Measurements from ENCODE around the gene NR5A2.

Gene NR5A2

DNA sequence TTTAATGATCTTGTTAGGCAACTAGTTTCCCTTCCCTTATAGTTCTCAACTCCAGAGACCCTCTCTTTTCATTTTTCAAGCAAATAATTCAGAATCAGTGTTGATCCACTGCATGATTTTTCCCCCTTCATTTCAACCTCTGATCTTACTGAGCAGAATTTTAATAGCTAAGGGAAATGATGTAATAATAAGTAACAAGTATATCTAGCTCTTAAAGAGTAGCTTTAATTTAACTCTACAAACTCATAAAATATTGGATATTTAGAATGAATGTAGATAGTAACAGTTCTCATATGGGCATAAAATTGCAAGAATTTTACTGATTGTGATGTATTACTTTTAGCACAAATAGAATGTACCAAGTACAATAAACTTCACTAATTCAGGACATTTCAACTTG lies 130.2 kb downstream of the NR5A2 start:
- H3K27ac ChIP-seq, result no peak overlapping the region
- intact Hi-C loops (cut with DNase I; ENCODE audit: low total_unique reads), result no loop called here
- H3K4me3 ChIP-seq, result no peak overlapping the region
- no peaks in the 10 kb centered on the region for H3K4me1 ChIP-seq
- no peaks in the 10 kb centered on the region for H3K36me3 ChIP-seq
- TF ChIP-seq, protein P1, sequence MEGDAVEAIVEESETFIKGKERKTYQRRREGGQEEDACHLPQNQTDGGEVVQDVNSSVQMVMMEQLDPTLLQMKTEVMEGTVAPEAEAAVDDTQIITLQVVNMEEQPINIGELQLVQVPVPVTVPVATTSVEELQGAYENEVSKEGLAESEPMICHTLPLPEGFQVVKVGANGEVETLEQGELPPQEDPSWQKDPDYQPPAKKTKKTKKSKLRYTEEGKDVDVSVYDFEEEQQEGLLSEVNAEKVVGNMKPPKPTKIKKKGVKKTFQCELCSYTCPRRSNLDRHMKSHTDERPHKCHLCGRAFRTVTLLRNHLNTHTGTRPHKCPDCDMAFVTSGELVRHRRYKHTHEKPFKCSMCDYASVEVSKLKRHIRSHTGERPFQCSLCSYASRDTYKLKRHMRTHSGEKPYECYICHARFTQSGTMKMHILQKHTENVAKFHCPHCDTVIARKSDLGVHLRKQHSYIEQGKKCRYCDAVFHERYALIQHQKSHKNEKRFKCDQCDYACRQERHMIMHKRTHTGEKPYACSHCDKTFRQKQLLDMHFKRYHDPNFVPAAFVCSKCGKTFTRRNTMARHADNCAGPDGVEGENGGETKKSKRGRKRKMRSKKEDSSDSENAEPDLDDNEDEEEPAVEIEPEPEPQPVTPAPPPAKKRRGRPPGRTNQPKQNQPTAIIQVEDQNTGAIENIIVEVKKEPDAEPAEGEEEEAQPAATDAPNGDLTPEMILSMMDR (IDR thresholded peaks at IDR 0.05), result no peak
- H3K9me3 ChIP-seq, result no peaks in the 10 kb centered on the region
- no peak for DNase-seq
- H3K27me3 ChIP-seq, result peaks cover 0 to 4% of the 10 kb centered on the region in 2 donors

DNA sequence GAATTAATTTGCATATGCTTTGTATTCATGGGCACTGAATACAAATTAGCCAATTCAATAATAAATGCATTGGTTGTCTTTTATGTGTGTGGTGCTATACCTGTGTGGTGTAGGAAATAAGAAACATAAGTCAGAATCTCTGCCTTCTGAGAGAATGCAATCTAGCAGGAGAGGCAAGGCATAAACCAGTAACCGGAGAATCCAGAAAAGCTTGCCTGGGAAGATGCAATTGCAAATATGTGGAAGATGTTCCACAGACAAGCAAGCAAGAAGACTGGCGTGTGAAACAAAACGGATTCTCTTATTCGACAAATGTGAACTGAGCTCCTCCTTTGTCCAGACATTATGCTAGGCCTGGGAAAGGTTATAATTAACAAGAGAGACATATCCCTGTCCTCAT lies 134.3 kb downstream of the NR5A2 start:
- H3K4me3 ChIP-seq, result no peak overlapping the region
- no peaks in the 10 kb centered on the region for H3K9me3 ChIP-seq
- TF ChIP-seq, protein P1 (IDR thresholded peaks at IDR 0.05), result no peak
- intact Hi-C loops (cut with DNase I; ENCODE audit: low total_unique reads), result no loop called here
- DNase-seq, result no peak
- H3K27ac ChIP-seq, result no peak overlapping the region
- no peaks in the 10 kb centered on the region for H3K4me1 ChIP-seq
- no peaks in the 10 kb centered on the region for H3K27me3 ChIP-seq
- H3K36me3 ChIP-seq, result no peaks in the 10 kb centered on the region

DNA sequence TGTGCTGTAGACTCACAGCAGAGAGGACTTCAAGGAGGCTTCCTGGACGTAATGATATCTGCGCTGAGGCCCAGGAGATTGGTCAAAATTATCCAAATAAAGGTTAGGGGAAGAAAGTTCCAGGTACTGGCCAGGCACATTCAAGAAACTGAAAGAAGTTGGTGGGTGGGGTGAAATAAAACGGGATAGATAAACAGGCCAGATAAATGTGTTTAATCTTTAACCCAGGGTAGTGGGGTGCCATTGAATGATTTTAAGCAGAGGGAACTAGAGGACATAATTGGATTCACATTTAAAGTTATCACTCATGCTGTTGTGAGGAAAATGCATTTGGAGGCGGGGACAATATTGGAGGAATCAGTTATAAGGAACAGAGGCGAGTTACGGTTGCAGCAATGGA lies 134.7 kb downstream of the NR5A2 start:
- Histone ChIP-seq H3K9me3 (no peaks in the 10 kb centered on the region), H3K4me1 (no peaks in the 10 kb centered on the region), H3K27me3 (no peaks in the 10 kb centered on the region), H3K4me3 (no peak overlapping the region), H3K36me3 (no peaks in the 10 kb centered on the region), H3K27ac (no peak overlapping the region)
- intact Hi-C loops (cut with DNase I; ENCODE audit: low total_unique reads), result no loop called here
- DNase-seq, result no peak
- TF ChIP-seq, protein P1 (IDR thresholded peaks at IDR 0.05), result no peak

DNA sequence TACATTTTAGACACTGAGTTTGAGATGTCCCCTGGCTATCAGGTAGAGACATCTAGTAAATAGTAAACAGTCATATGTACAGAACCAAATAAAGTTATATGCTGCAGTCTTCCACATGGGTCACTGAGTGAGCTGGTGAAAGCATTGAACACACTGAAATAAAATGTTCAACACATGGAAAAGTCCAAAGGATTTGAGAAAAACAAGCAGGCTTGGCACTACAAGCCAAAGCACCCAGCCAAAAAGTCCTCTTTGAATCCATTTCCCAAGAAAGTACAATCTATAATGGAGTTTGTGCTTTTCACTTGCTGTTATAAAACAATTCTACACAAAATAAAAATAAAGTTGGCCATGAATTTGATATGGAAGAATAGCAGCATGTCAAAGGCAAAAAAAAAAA lies 135.4 kb downstream of the NR5A2 start:
- H3K4me1 ChIP-seq, result no peaks in the 10 kb centered on the region
- H3K4me3 ChIP-seq, result no peak overlapping the region
- intact Hi-C loops (cut with DNase I; ENCODE audit: low total_unique reads), result no loop called here
- no peaks in the 10 kb centered on the region for H3K27me3 ChIP-seq
- H3K27ac ChIP-seq, result no peak overlapping the region
- no peaks in the 10 kb centered on the region for H3K9me3 ChIP-seq
- no peak for DNase-seq
- TF ChIP-seq, protein P1 (IDR thresholded peaks at IDR 0.05), result no peak
- H3K36me3 ChIP-seq, result no peaks in the 10 kb centered on the region

DNA sequence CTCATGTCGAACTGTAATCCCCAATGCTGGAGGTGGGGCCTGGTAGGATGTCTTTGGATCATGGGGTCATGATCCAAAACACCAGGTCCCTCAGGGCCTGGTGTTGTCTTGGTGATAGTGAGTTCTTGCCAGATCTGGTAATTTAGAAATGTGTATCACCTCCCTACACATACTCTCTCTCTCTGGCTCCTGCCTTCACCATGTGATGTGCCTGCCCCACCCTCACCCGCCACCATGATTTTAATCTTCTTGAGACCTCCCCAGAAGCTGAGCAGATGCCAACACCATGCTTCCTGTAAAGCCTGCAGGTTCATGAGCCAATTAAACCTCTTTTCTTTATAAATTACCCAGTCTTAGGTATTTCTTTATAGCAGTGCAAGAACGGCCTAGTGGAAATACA lies 136.4 kb downstream of the NR5A2 start:
- H3K4me1 ChIP-seq, result no peaks in the 10 kb centered on the region
- H3K36me3 ChIP-seq, result no peaks in the 10 kb centered on the region
- TF ChIP-seq, protein P1 (IDR thresholded peaks at IDR 0.05), result no peak
- no peaks in the 10 kb centered on the region for H3K27me3 ChIP-seq
- H3K9me3 ChIP-seq, result no peaks in the 10 kb centered on the region
- H3K4me3 ChIP-seq, result no peak overlapping the region
- intact Hi-C loops (cut with DNase I; ENCODE audit: low total_unique reads), result no loop called here
- no peak overlapping the region for H3K27ac ChIP-seq
- no peak for DNase-seq

DNA sequence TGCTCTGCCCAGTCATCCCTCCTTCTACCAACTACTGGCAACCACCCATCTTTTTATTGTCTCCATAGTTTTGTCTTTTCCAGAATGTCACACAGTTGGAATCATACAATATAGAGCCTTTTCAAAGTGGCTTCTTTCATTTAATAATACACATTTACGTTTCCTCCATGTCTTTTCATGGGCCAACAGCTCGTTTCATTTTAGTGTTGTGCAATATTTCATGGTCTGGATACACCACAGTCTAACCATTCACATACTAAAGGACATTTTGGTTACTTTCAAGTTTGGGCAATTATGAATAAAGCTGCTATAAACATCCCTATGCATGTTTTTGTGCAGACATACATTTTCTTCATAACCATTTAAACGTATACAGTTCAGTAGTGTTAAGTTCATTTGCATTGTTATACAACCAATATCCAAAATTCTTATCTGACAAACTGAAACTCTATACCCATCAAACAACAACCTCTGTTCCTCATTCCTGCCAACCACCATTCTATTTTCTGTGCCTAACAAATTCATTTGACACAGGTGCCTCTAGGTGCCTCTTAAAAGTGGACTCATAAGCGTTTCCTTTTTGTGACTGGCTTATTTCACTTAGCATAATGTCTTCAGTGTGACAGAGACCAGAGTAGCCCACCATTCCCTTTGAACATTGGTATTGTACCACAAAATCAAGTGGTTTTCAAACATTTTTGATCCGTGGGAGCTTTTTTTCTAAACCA lies 138.1 kb downstream of the NR5A2 start:
- H3K36me3 ChIP-seq, result no peaks in the 10 kb centered on the region
- TF ChIP-seq, protein P1 (IDR thresholded peaks at IDR 0.05), result no peak
- H3K27me3 ChIP-seq, result no peaks in the 10 kb centered on the region
- intact Hi-C loops (cut with DNase I; ENCODE audit: low total_unique reads), result no loop called here
- no peaks in the 10 kb centered on the region for H3K4me1 ChIP-seq
- no peak for DNase-seq
- no peak overlapping the region for H3K27ac ChIP-seq
- H3K9me3 ChIP-seq, result no peaks in the 10 kb centered on the region
- H3K4me3 ChIP-seq, result no peak overlapping the region

Measured in tibial artery (tissue), 4 donors.